Loucy (cell line): ENCODE measurements around the gene COPE.

ENCODE experiments used
- H2AFZ ChIP-seq: fragments of 200-600 bp; sonication (generic); 2 replicates; pipeline ENCODE4 v1.6.0; 2016; ENCODE audit warnings: antibody characterized with exemption, mild to moderate bottlenecking, low read length, moderate library complexity
- H3F3A ChIP-seq: fragments of 200-600 bp; 2 replicates; pipeline ENCODE4 v1.6.0; 2016; ENCODE audit warnings: antibody characterized with exemption, low read depth, mild to moderate bottlenecking
- H3K27me3 ChIP-seq: fragments of 200-600 bp; sonication (generic); 2 replicates; pipeline ENCODE4 v1.6.1; 2014; ENCODE audit warnings: low read length, mild to moderate bottlenecking; ENCODE audit not compliant: insufficient read depth, poor library complexity, severe bottlenecking
- H3K36me3 ChIP-seq: fragments of 200-600 bp; sonication (generic); 2 replicates; pipeline ENCODE4 v1.6.1; 2016; ENCODE audit warnings: low read length; ENCODE audit not compliant: insufficient read depth
- H3K4me1 ChIP-seq: fragments of 200-600 bp; sonication (generic); 2 replicates; pipeline ENCODE4 v1.5.1; 2014; ENCODE audit warnings: low read length, mild to moderate bottlenecking; ENCODE audit not compliant: insufficient read depth, poor library complexity, severe bottlenecking
- H3K4me2 ChIP-seq: fragments of 200-600 bp; sonication (generic); 2 replicates; pipeline ENCODE4 v1.6.0; 2014; ENCODE audit warnings: antibody characterized with exemption, low read length, low read depth, mild to moderate bottlenecking; ENCODE audit not compliant: poor library complexity, severe bottlenecking
- H3K4me3 ChIP-seq: fragments of 200-600 bp; sonication (generic); 2 replicates; pipeline ENCODE4 v1.5.1; 2014; ENCODE audit warnings: low read length, mild to moderate bottlenecking, mixed read lengths; ENCODE audit not compliant: poor library complexity, severe bottlenecking
- H3K79me2 ChIP-seq: fragments of 200-600 bp; sonication (generic); 2 replicates; pipeline ENCODE4 v1.6.1; 2014; ENCODE audit warnings: low read length; ENCODE audit not compliant: insufficient read depth
- H3K9ac ChIP-seq: fragments of 200-600 bp; sonication (generic); 2 replicates; pipeline ENCODE4 v1.6.0; 2014; ENCODE audit warnings: mild to moderate bottlenecking, low read depth, low read length, moderate library complexity; ENCODE audit not compliant: poor library complexity, severe bottlenecking
- H3K9me2 ChIP-seq: fragments of 200-600 bp; sonication (generic); replicated peaks from 2 replicates; pipeline ENCODE4 v1.6.1; 2016; ENCODE audit warnings: low read depth, low read length, mixed read lengths
- H3K9me3 ChIP-seq: fragments of 200-600 bp; sonication (generic); 2 replicates; pipeline ENCODE4 v1.6.1; 2014; ENCODE audit warnings: mild to moderate bottlenecking, antibody characterized with exemption, low read length, low read depth; ENCODE audit not compliant: insufficient read depth
- H4K20me1 ChIP-seq: fragments of 200-600 bp; sonication (generic); 2 replicates; pipeline ENCODE4 v1.6.0; 2014; ENCODE audit warnings: antibody characterized with exemption, low read length, mild to moderate bottlenecking; ENCODE audit not compliant: insufficient read depth, poor library complexity, severe bottlenecking
- EZH2phosphoT487 ChIP-seq: fragments of 200-600 bp; IDR thresholded peaks from 2 replicates; pipeline ENCODE4 v1.6.1; 2018; ENCODE audit warnings: antibody characterized with exemption, mild to moderate bottlenecking, moderate library complexity, borderline replicate concordance
- TF ChIP-seq, protein P1 (sequence below): fragments of 200-600 bp; sonication (generic); conservative IDR thresholded peaks from 2 replicates; pipeline ENCODE4 v1.5.1; 2014; ENCODE audit warnings: mild to moderate bottlenecking, antibody characterized with exemption, low read length

COPE gene

DNA sequence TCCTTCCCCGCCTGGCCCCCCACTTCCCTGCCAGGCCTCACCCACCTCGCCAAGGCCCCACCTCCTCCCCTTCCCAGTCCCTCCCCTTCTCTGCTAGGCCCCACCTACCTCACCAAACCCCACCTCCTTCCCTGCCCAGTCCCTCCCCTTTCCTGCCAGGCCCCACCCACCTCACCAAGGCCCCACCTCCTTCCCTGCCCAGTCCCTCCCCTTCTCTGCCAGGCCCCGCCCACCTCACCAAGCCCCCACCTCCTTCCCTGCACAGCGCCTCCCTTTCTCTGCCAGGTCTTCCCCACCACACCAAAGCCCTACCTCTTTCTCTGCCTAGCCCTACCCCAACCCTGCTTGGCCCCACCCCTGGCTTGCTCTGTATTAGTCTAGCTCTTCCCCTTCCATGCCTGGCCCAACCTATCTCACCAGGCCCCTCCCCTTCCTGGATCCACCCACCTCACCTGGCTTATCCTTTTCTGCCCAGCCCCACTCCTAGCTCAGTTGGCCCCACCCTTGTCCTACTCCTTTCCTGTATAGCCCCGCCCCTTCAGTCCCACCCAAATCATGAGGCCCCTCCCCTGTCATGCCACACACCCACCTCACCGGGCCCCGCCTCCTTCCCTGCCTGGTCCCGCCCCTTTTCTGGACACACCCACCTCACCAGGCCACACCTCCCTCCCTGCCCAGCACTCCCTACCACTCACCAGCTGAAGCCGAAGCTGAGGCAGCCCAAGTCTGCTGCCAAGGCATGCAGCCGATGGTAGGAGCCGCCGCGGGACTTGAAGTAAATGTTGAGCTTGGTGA is 39.4 kb downstream of the COPE start:
- no peak for TF ChIP-seq EZH2phosphoT487
- TF ChIP-seq, protein P1, sequence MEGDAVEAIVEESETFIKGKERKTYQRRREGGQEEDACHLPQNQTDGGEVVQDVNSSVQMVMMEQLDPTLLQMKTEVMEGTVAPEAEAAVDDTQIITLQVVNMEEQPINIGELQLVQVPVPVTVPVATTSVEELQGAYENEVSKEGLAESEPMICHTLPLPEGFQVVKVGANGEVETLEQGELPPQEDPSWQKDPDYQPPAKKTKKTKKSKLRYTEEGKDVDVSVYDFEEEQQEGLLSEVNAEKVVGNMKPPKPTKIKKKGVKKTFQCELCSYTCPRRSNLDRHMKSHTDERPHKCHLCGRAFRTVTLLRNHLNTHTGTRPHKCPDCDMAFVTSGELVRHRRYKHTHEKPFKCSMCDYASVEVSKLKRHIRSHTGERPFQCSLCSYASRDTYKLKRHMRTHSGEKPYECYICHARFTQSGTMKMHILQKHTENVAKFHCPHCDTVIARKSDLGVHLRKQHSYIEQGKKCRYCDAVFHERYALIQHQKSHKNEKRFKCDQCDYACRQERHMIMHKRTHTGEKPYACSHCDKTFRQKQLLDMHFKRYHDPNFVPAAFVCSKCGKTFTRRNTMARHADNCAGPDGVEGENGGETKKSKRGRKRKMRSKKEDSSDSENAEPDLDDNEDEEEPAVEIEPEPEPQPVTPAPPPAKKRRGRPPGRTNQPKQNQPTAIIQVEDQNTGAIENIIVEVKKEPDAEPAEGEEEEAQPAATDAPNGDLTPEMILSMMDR, result no peak
- Histone ChIP-seq H3K79me2 (no peaks in the 10 kb centered on the region), H3K9me2 (no peaks in the 10 kb centered on the region), H3K4me1 (no peaks in the 10 kb centered on the region), H3K4me2 (no peak overlapping the region), H4K20me1 (no peaks in the 10 kb centered on the region), H3K9ac (no peak overlapping the region), H3K9me3 (no peaks in the 10 kb centered on the region), H2AFZ (no peak overlapping the region), H3K27me3 (no peaks in the 10 kb centered on the region), H3K36me3 (no peaks in the 10 kb centered on the region), H3K4me3 (no peak overlapping the region), H3F3A (no peaks in the 10 kb centered on the region)

DNA sequence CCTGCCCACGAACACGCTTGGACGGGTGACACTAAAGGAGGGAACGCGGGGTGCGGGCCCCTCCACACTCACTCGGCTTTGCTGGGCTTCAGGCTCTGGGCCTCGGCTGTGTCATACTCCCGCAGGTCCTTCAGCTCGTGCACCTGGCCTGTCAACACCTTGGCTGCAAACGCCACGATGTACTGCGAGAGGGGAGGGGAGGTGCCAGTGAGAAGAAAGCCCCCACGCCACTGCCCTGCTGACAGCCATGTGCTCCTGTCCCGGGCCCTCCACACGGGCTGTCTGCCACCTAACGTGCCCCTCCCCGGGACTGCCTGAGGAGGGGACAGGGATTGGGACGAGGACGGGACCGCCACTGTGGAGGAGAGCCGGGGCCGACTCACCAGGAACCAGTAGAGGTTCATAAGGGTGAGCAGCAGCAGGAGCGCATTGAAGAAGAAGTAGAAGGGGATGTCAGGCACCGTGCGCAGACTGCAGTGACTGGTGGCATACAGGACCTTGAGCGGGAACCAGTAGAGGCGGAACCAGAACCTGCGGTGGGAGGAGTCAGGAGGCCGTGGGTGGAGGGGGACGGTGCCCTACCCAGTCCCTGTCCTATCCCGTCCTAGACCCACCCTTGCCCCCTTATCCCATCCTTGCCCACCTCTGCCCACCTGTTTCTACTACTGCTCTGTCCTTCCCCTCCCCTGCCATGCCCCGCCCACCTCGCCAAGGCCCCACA is 40.2 kb downstream of the COPE start:
- Histone ChIP-seq H2AFZ (no peak overlapping the region), H3K9me3 (no peaks in the 10 kb centered on the region), H3K9me2 (no peaks in the 10 kb centered on the region), H3F3A (no peaks in the 10 kb centered on the region), H3K27me3 (no peaks in the 10 kb centered on the region), H3K4me1 (no peaks in the 10 kb centered on the region), H3K36me3 (no peaks in the 10 kb centered on the region), H3K9ac (no peak overlapping the region), H3K4me2 (no peak overlapping the region), H4K20me1 (no peaks in the 10 kb centered on the region), H3K79me2 (no peaks in the 10 kb centered on the region), H3K4me3 (no peak overlapping the region)
- TF ChIP-seq, protein P1, result no peak
- TF ChIP-seq EZH2phosphoT487, result no peak

DNA sequence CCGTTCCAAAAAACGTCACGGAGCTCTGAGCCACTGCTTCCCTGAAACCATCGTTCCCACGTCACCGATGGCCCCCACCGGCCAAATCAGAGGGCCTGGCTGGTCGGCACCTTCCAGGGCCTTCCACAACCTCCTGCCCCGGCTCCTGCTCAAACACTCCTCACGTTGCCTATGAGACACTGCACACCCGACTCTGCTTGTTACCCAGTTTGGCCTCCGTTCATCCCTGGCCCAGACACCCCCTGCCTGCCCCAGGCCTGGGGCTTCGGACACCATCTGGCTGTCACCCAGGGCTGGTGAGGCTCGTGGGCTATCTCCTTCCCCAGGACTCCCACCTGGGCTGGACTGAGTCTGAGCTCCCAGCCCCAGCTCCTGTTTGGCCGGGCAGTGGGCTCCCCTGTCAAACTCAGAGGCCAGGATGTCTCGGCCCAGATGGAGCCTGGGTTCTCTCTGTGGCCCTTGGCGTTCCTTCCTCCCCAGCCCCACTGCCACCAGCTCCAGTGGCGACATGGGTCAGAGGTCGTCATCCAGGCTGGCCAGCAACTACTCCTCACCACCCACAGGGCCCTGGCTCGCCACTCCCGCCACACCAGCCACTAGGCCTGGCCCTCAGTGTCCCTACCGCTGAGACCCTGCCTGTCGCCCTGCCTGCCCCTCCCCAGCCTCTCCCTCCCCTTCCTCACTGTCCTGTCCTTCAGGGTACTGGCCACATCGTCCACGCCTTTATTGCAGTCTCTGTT is 41.0 kb downstream of the COPE start:
- no peaks in the 10 kb centered on the region for H3K36me3 ChIP-seq
- H3K9me3 ChIP-seq, result no peaks in the 10 kb centered on the region
- H3K4me3 ChIP-seq, result no peak overlapping the region
- H3K9me2 ChIP-seq, result no peaks in the 10 kb centered on the region
- H3K9ac ChIP-seq, result no peak overlapping the region
- no peaks in the 10 kb centered on the region for H3K27me3 ChIP-seq
- no peak overlapping the region for H3K4me2 ChIP-seq
- H3F3A ChIP-seq, result no peaks in the 10 kb centered on the region
- TF ChIP-seq, protein P1, result no peak
- no peak for TF ChIP-seq EZH2phosphoT487
- H3K79me2 ChIP-seq, result no peaks in the 10 kb centered on the region
- H2AFZ ChIP-seq, result no peak overlapping the region
- no peaks in the 10 kb centered on the region for H4K20me1 ChIP-seq
- no peaks in the 10 kb centered on the region for H3K4me1 ChIP-seq
